Glutamatergic neuron (in vitro differentiated cells): ENCODE results near the gene PLXDC1. TPM values are rescaled to one million over a fixed set of nuclear protein-coding genes. Genes with fewer than 3 reads are reported as not detected.
A peak's percentile ranks its signal among the peaks of the same experiment; 100 is the strongest.

Experiments used
- DNase-seq: peaks from one replicate; pipeline ENCODE4 v3.0.0; 2022
- H3K27ac Mint-ChIP-seq: one replicate; pipeline ENCODE4 v1.8.0; 2020; ENCODE audit warnings: mild to moderate bottlenecking, mixed read lengths, inconsistent platforms; ENCODE audit not compliant: unreplicated experiment
- H3K27me3 Mint-ChIP-seq: one replicate; pipeline ENCODE4 v1.8.0; 2020; ENCODE audit warnings: mild to moderate bottlenecking, moderate library complexity, mixed read lengths, inconsistent platforms; ENCODE audit not compliant: unreplicated experiment
- H3K36me3 Mint-ChIP-seq: one replicate; pipeline ENCODE4 v1.8.0; 2020; ENCODE audit warnings: mild to moderate bottlenecking, mixed read lengths, inconsistent platforms; ENCODE audit not compliant: unreplicated experiment
- H3K4me1 Mint-ChIP-seq: one replicate; pipeline ENCODE4 v1.8.0; 2020; ENCODE audit warnings: mild to moderate bottlenecking, low read depth, mixed read lengths, inconsistent platforms; ENCODE audit not compliant: unreplicated experiment
- H3K4me3 Mint-ChIP-seq: one replicate; pipeline ENCODE4 v1.8.0; 2020; ENCODE audit warnings: mild to moderate bottlenecking, mixed read lengths, inconsistent platforms; ENCODE audit not compliant: unreplicated experiment
- H3K9me3 Mint-ChIP-seq: one replicate; pipeline ENCODE4 v1.8.0; 2020; ENCODE audit warnings: mild to moderate bottlenecking, moderate library complexity, mixed read lengths, inconsistent platforms; ENCODE audit not compliant: unreplicated experiment
- CTCF ChIP-seq: fragments of 200-600 bp; sonication (generic); IDR thresholded peaks from one replicate; pipeline ENCODE4 v1.5.0; 2021; ENCODE audit not compliant: partially characterized antibody, unreplicated experiment
- total RNA-seq: library from RNA; stranded (reverse); fragmentation: NEBNext Ultra II Directional; extraction: Animal tissue kit (Norgen Biotek cat#: 25700); gene quantifications from one replicate; pipeline ENCODE4 v1.2.1, GENCODE V29; 2021; ENCODE audit not compliant: unreplicated experiment

PLXDC1 gene
- total RNA-seq, 1 donor from 2014 or later = not detected

- Mint-ChIP-seq H3K4me1 (peaks cover 27% of the 10 kb centered on the region), H3K27me3 (peaks cover 9% of the 10 kb centered on the region), H3K27ac (peak overlapping the region; percentile 82), H3K36me3 (no peaks in the 10 kb centered on the region), H3K4me3 (peak overlapping the region; percentile 79), H3K9me3 (peaks cover 13% of the 10 kb centered on the region)
- no peak for DNase-seq
- TF ChIP-seq CTCF = no peak
Observed at GRCh38 chr17:39198186-39198566, 46.7 kb upstream of the PLXDC1 start.

- Mint-ChIP-seq H3K27ac (peak within 1 kb of the TSS; percentile 82), H3K9me3 (peaks cover 13% of the 10 kb centered on the region), H3K27me3 (peaks cover 9% of the 10 kb centered on the region), H3K4me1 (peaks cover 33% of the 10 kb centered on the region), H3K36me3 (peaks cover 1% of the 10 kb centered on the region), H3K4me3 (peak within 1 kb of the TSS; percentile 87)
- peak; percentile 93 for DNase-seq
- TF ChIP-seq CTCF = no peak
Observed at GRCh38 chr17:39197380-39198185, 46.1 kb upstream of the PLXDC1 start, which contains the start of gene CACNB1. TSS of gene CACNB1 (minus strand) at chr17:39197669. CDS start at chr17:39197495, 174 bp downstream.

GRCh38 chr17:39196808-39197291 is 45.4 kb upstream of the PLXDC1 start:
- Mint-ChIP-seq H3K27ac (no peak overlapping the region), H3K4me1 (peaks cover 38% of the 10 kb centered on the region), H3K27me3 (peaks cover 9% of the 10 kb centered on the region), H3K4me3 (peak overlapping the region; percentile 83), H3K36me3 (peaks cover 5% of the 10 kb centered on the region), H3K9me3 (peaks cover 13% of the 10 kb centered on the region)
- no peak for TF ChIP-seq CTCF
- DNase-seq = no peak

GRCh38 chr17:39196241-39196807 is 44.9 kb upstream of the PLXDC1 start:
- no peak for DNase-seq
- Mint-ChIP-seq H3K27me3 (peaks cover 9% of the 10 kb centered on the region), H3K4me3 (peak overlapping the region; percentile 87), H3K36me3 (peaks cover 5% of the 10 kb centered on the region), H3K9me3 (peaks cover 13% of the 10 kb centered on the region), H3K4me1 (peaks cover 38% of the 10 kb centered on the region), H3K27ac (peak overlapping the region; percentile 28)
- TF ChIP-seq CTCF = no peak
